RWPE1 (cell line): ENCODE results near the gene RHOT2.

Experiments used
- CTCF ChIA-PET: fragments of 350-600 bp; sonication (Branson Sonifier 250); formaldehyde crosslinking; extraction: SDS; loops from one replicate; lab custom pipeline; 2021; lab: Yijun Ruan, JAX
- POLR2A ChIA-PET: fragments of 400-600 bp; formaldehyde crosslinking; extraction: SDS; loops from one replicate; lab custom pipeline; 2020; ENCODE audit warnings: antibody characterized with exemption; ENCODE audit not compliant: low non-redundant PET; lab: Yijun Ruan, JAX
- DNase-seq: peaks from one replicate; pipeline ENCODE4 v3.0.0; 2012; ENCODE audit warnings: low spot score
- H3K27ac ChIP-seq: fragments of 450-650 bp; 2 replicates; pipeline ENCODE4 v1.5.1; 2017
- CTCF ChIP-seq: fragments of 450-650 bp; conservative IDR thresholded peaks from 2 replicates; pipeline ENCODE4 v1.5.1; 2017; ENCODE audit warnings: low read depth, mild to moderate bottlenecking

The RHOT2 gene

GRCh38 chr16:672371-672770 lies 4.4 kb downstream of the RHOT2 start:
- no peak for DNase-seq
- CTCF ChIA-PET: no interaction called here
- no peak for TF ChIP-seq CTCF
- POLR2A ChIA-PET: interaction anchor here (0.6 kb wide), 1 partner anchor 12 kb away, joined by 5 read pairs; the partner anchor contains the start of gene JMJD8
- H3K27ac ChIP-seq: peak overlapping the region; percentile 94

GRCh38 chr16:672851-673250 lies 4.9 kb downstream of the RHOT2 start:
- POLR2A ChIA-PET: no interaction called here
- DNase-seq: no peak
- CTCF ChIA-PET: no interaction called here
- H3K27ac ChIP-seq: peak overlapping the region; percentile 94
- TF ChIP-seq CTCF: no peak

- POLR2A ChIA-PET: no interaction called here
Observed at GRCh38 chr16:673399-673991, 5.6 kb downstream of the RHOT2 start.

GRCh38 chr16:674214-674881 lies 6.4 kb downstream of the RHOT2 start:
- no peak for TF ChIP-seq CTCF
- H3K27ac ChIP-seq: peak overlapping the region; percentile 94
- DNase-seq: no peak
- CTCF ChIA-PET: no interaction called here
- POLR2A ChIA-PET: no interaction called here

More at GRCh38 chr16:673399-673991, 5.6 kb downstream of the RHOT2 start:
- CTCF ChIA-PET: interaction anchor here (0.8 kb wide), 1 partner anchor 25 kb away, joined by 4 read pairs; no protein-coding TSS in a partner anchor
- peak overlapping the region; percentile 94 for H3K27ac ChIP-seq
- no peak for DNase-seq
- TF ChIP-seq CTCF: no peak

- POLR2A ChIA-PET: interaction anchor here (0.6 kb wide), 1 partner anchor 22 kb away, joined by 3 read pairs; no protein-coding TSS in a partner anchor
- peak within 1 kb of the TSS; percentile 94 for H3K27ac ChIP-seq
- no peak for DNase-seq
- CTCF ChIA-PET: interaction anchor here (0.7 kb wide), 1 partner anchor 1133 kb away, joined by 3 read pairs; no protein-coding TSS in a partner anchor
- no peak for TF ChIP-seq CTCF
Observed at GRCh38 chr16:674968-675883, 7.3 kb downstream of the RHOT2 start, which contains the start of gene RHBDL1. RHBDL1 (plus strand) TSS chr16:675671; CDS start chr16:675791, 120 bp downstream.
